Trophoblast cell (in vitro differentiated cells and primary cell): Measurements from ENCODE around the gene PALB2.

ENCODE experiments used
- DNase-seq, 2 donors: peaks; one replicate each; pipeline ENCODE4 v3.0.0-alpha.2; 2016
- H2AFZ ChIP-seq: 2 replicates; pipeline ENCODE4 v1.6.1; 2013; ENCODE audit warnings: low read length, moderate library complexity, mild to moderate bottlenecking; ENCODE audit not compliant: insufficient read depth, poor library complexity
- H2AK5ac ChIP-seq: 2 replicates; pipeline ENCODE4 v1.6.1; 2013; ENCODE audit warnings: mild to moderate bottlenecking, low read length
- H2BK120ac ChIP-seq: 2 replicates; pipeline ENCODE4 v1.6.1; 2013; ENCODE audit warnings: low read length, mild to moderate bottlenecking, moderate library complexity; ENCODE audit not compliant: insufficient read depth, poor library complexity
- H2BK12ac ChIP-seq: 2 replicates; pipeline ENCODE4 v1.6.1; 2013; ENCODE audit warnings: mild to moderate bottlenecking, low read length, moderate library complexity
- H2BK5ac ChIP-seq: 2 replicates; pipeline ENCODE4 v1.6.1; 2013; ENCODE audit warnings: low read length, low read depth, moderate library complexity, mild to moderate bottlenecking; ENCODE audit not compliant: poor library complexity
- H3K14ac ChIP-seq: 2 replicates; pipeline ENCODE4 v1.6.1; 2013; ENCODE audit warnings: mild to moderate bottlenecking, low read length
- H3K18ac ChIP-seq: 2 replicates; pipeline ENCODE4 v1.6.1; 2013; ENCODE audit warnings: mild to moderate bottlenecking, low read length
- H3K23ac ChIP-seq: 2 replicates; pipeline ENCODE4 v1.6.1; 2013; ENCODE audit warnings: low read length
- H3K27ac ChIP-seq: 2 replicates; pipeline ENCODE4 v1.5.1; 2013; ENCODE audit warnings: low read depth, mild to moderate bottlenecking, inconsistent platforms, low read length, moderate library complexity
- H3K27me3 ChIP-seq: 2 replicates; pipeline ENCODE4 v1.6.1; 2013; ENCODE audit warnings: inconsistent platforms, mild to moderate bottlenecking, low read length, moderate library complexity; ENCODE audit not compliant: insufficient read depth
- H3K36me3 ChIP-seq, 2 experiments: 1 replicate in 1 of 2; 2 replicates in 1 of 2; pipeline ENCODE4 v1.6.1; 2013; ENCODE audit warnings: low read length in 2 of 2, mild to moderate bottlenecking in 2 of 2, moderate library complexity in 1 of 2; ENCODE audit not compliant: insufficient read depth in 2 of 2, control insufficient read depth in 1 of 2
- H3K4ac ChIP-seq: 2 replicates; pipeline ENCODE4 v1.6.1; 2013; ENCODE audit warnings: low read depth, mild to moderate bottlenecking, low read length, moderate library complexity
- H3K4me1 ChIP-seq, 2 experiments: 1 replicate in 1 of 2; 2 replicates in 1 of 2; pipeline ENCODE4 v1.6.1; 2013; ENCODE audit warnings: low read length in 2 of 2, mild to moderate bottlenecking in 2 of 2, moderate library complexity in 1 of 2; ENCODE audit not compliant: insufficient read depth in 2 of 2, control insufficient read depth in 1 of 2
- H3K4me2 ChIP-seq: 2 replicates; pipeline ENCODE4 v1.6.1; 2013; ENCODE audit warnings: inconsistent platforms, mild to moderate bottlenecking, low read length, moderate library complexity
- H3K4me3 ChIP-seq: 2 replicates; pipeline ENCODE4 v1.5.1; 2013; ENCODE audit warnings: mild to moderate bottlenecking, low read depth, low read length, inconsistent platforms
- H3K79me1 ChIP-seq: one replicate; pipeline ENCODE4 v1.6.1; 2013; ENCODE audit warnings: low read length
- H3K79me2 ChIP-seq: 2 replicates; pipeline ENCODE4 v1.6.1; 2013; ENCODE audit warnings: low read length, mild to moderate bottlenecking; ENCODE audit not compliant: control insufficient read depth, insufficient read depth, poor library complexity
- H3K9ac ChIP-seq: 2 replicates; pipeline ENCODE4 v1.6.1; 2013; ENCODE audit warnings: mild to moderate bottlenecking, low read length
- H3K9me3 ChIP-seq: 2 replicates; pipeline ENCODE4 v1.6.1; 2013; ENCODE audit warnings: low read depth, mild to moderate bottlenecking, control low read depth, inconsistent platforms, low read length; ENCODE audit not compliant: insufficient read depth
- H4K12ac ChIP-seq: 2 replicates; pipeline ENCODE4 v1.6.1; 2013; ENCODE audit warnings: low read depth, mild to moderate bottlenecking, low read length, moderate library complexity
- H4K8ac ChIP-seq: 2 replicates; pipeline ENCODE4 v1.6.1; 2013; ENCODE audit warnings: low read depth, mild to moderate bottlenecking, low read length, moderate library complexity
- H4K91ac ChIP-seq: one replicate; pipeline ENCODE4 v1.6.1; 2013; ENCODE audit warnings: low read depth, mild to moderate bottlenecking, low read length, moderate library complexity
- WGBS: extraction: QIAGEN DNeasy Blood & Tissue Kit; methylation state at CpG from one replicate; pipeline ENCODE4 v1.1.7; 2013; ENCODE audit warnings: missing lambda C conversion rate; ENCODE audit not compliant: insufficient read length, insufficient coverage; ENCODE audit errors: extremely low coverage; 5-methylcytosine and 5-hydroxymethylcytosine counted together

Gene PALB2

DNA sequence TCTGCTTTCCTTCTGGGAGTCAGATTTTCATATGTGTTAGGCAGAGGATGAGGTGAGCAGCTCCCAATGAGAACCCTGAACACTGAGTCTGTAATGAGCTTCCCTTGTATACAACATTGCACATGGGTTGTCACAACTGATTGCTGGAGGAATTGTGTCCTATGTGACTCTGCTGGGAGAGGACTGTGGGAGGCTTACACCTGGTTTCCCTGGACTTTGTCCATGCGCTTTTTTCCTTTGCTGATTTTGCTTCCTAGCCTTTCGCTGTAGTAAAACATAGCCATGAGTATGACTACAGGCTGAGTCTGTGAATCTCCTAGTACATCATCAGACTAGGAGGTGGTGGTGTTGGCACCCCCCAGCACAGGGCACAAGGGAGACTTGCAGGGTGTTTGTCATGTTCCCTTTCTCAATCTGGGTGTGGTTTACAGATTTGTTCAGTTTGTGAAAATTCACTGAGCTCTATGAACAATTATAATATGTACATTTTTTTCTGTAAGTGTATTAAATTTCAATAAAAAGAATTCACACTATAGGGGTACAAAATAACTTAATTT lies 35.9 kb upstream of the PALB2 start:
- H3K4me1 ChIP-seq, result peaks cover 7 to 11% of the 10 kb centered on the region in 2 experiments
- H3K4ac ChIP-seq, result no peak overlapping the region
- no peak overlapping the region for H3K18ac ChIP-seq
- H2BK120ac ChIP-seq, result no peak overlapping the region
- H3K79me2 ChIP-seq, result peaks cover 16% of the 10 kb centered on the region
- no peak overlapping the region for H3K27ac ChIP-seq
- H2AFZ ChIP-seq, result no peak overlapping the region
- no CpG with 5 or more reads among the region's 2 CpGs for WGBS
- peaks cover 17 to 34% of the 10 kb centered on the region in 2 experiments for H3K36me3 ChIP-seq
- no peak overlapping the region for H2BK5ac ChIP-seq
- H3K27me3 ChIP-seq, result no peaks in the 10 kb centered on the region
- H3K79me1 ChIP-seq, result peaks cover 8% of the 10 kb centered on the region
- no peak overlapping the region for H3K23ac ChIP-seq
- no peak overlapping the region for H2AK5ac ChIP-seq
- H3K4me3 ChIP-seq, result no peak overlapping the region
- H3K9ac ChIP-seq, result peak overlapping the region; percentile 24
- H3K4me2 ChIP-seq, result no peak overlapping the region
- no peak overlapping the region for H3K14ac ChIP-seq
- H3K9me3 ChIP-seq, result no peaks in the 10 kb centered on the region
- H4K8ac ChIP-seq, result no peak overlapping the region
- no peak overlapping the region for H4K91ac ChIP-seq
- H2BK12ac ChIP-seq, result no peak overlapping the region
- no peak for DNase-seq
- no peak overlapping the region for H4K12ac ChIP-seq

DNA sequence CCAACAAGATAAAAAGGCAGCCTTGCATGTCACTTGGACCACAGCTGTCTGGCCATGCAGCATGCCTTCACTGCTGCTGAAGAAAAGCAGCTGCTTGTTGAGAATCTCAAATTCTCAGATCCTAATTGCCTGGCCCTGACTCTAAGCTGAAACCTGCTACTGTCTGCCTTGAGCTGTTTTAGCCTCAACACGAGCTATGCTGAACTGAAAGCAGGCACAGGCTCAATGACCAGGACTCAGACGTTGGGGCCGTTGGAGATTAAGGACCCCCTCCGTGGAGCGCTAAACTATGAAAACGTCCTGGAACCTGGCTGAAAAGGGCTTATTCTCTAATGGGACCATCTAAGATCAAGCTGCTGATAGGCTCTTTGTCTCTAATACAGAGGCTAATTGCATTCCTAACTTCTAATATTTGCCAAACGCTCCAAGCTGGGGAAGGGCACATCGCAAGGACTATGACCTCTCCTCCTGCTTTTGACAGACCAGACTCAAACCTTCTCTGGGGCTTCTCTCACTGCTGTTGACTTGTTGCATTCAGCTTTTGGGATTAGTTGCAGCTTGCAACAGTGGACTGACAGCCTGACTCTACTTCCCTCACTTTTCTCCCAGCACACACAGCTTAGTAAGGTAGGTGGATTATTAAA lies 33.0 kb upstream of the PALB2 start:
- Histone ChIP-seq H3K36me3 (peaks cover 19 to 39% of the 10 kb centered on the region in 2 experiments), H3K14ac (no peak overlapping the region), H2AFZ (no peak overlapping the region), H3K9me3 (no peaks in the 10 kb centered on the region), H2BK120ac (no peak overlapping the region), H3K9ac (no peak overlapping the region), H3K4me2 (no peak overlapping the region), H3K23ac (no peak overlapping the region), H3K27me3 (no peaks in the 10 kb centered on the region), H3K4ac (no peak overlapping the region), H2AK5ac (no peak overlapping the region), H4K8ac (no peak overlapping the region), H3K27ac (no peak overlapping the region), H4K91ac (no peak overlapping the region), H3K4me1 (no peaks in the 10 kb centered on the region), H4K12ac (no peak overlapping the region), H3K79me2 (peaks cover 4% of the 10 kb centered on the region), H2BK5ac (no peak overlapping the region), H3K18ac (no peak overlapping the region), H3K4me3 (no peak overlapping the region), H3K79me1 (peaks cover 1% of the 10 kb centered on the region), H2BK12ac (no peak overlapping the region)
- no peak for DNase-seq
- WGBS, result no CpG with 5 or more reads among the region's 8 CpGs

DNA sequence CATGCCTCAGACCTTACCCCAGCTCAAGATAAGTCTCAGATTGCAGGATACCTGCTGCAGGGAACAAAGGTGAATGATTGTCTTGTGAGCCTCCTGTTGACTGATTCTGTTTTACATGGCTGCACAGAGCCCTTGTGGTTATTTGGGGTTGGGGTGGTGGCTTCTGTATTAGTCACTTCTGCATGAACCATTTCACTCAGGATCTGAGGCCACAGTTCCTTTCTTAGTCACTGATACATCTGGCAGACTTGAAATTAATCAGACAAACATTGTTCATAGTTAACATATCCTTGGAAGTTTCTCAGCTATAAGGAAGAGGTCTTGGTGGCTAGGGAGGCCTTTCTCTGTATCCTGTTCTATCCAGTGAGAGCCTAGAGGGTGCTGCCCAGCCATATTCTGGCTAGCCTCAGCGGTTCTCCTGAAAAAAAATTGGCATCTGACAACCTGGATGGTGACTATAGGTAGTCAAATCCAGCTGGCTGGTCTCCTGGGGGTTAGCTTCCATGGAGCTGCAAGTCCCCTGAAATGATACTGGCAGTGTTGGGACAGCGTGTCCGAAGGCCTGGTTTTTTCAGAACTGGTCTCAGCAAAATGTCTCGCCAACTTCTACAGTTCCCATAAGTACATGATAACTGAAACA lies 29.1 kb upstream of the PALB2 start:
- Histone ChIP-seq H3K36me3 (peaks cover 32 to 66% of the 10 kb centered on the region in 2 experiments), H2AK5ac (no peak overlapping the region), H2AFZ (no peak overlapping the region), H4K91ac (no peak overlapping the region), H3K14ac (no peak overlapping the region), H3K18ac (no peak overlapping the region), H3K27ac (no peak overlapping the region), H2BK120ac (no peak overlapping the region), H2BK5ac (no peak overlapping the region), H4K12ac (no peak overlapping the region), H3K4me1 (no peaks in the 10 kb centered on the region), H4K8ac (no peak overlapping the region), H3K4me2 (no peak overlapping the region), H2BK12ac (no peak overlapping the region), H3K79me1 (no peaks in the 10 kb centered on the region), H3K9me3 (peaks cover 2% of the 10 kb centered on the region), H3K27me3 (no peaks in the 10 kb centered on the region), H3K4me3 (no peak overlapping the region), H3K79me2 (no peaks in the 10 kb centered on the region), H3K23ac (no peak overlapping the region), H3K4ac (no peak overlapping the region), H3K9ac (no peak overlapping the region)
- no peak for DNase-seq
- no CpG with 5 or more reads among the region's 4 CpGs for WGBS

DNA sequence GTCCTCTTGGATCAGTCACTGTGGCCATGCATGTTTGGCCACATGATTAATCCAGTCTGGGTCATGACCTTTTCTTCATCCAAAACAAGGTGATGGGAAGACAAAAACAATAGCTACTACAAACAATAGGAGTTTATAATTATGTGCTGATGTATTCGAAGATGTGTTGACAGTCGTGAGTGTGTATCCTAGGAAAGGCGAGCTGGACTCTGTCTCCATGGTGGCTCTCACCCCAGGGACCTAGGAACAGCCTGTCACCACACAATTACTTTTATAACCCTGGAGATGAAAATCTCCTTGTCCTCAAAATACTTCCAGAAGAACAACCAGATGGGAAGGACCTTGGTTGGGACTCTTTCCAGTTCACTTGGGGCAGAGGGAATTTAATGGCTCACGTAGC lies 27.8 kb upstream of the PALB2 start:
- Histone ChIP-seq H3K23ac (no peak overlapping the region), H4K8ac (no peak overlapping the region), H2AFZ (no peak overlapping the region), H4K91ac (no peak overlapping the region), H3K14ac (no peak overlapping the region), H3K4me1 (no peaks in the 10 kb centered on the region), H3K36me3 (peaks cover 30 to 68% of the 10 kb centered on the region in 2 experiments), H3K79me1 (no peaks in the 10 kb centered on the region), H2BK12ac (no peak overlapping the region), H3K4me3 (no peak overlapping the region), H3K9me3 (peaks cover 2% of the 10 kb centered on the region), H3K9ac (no peak overlapping the region), H3K27me3 (no peaks in the 10 kb centered on the region), H4K12ac (no peak overlapping the region), H3K79me2 (no peaks in the 10 kb centered on the region), H2BK120ac (no peak overlapping the region), H3K4me2 (no peak overlapping the region), H3K4ac (no peak overlapping the region), H2AK5ac (no peak overlapping the region), H3K27ac (no peak overlapping the region), H2BK5ac (no peak overlapping the region), H3K18ac (no peak overlapping the region)
- WGBS, result no CpG with 5 or more reads among the region's 4 CpGs
- DNase-seq, result no peak
